ENCODE data around the gene FOXK1.

- no peak for TF ChIP-seq POLR2A (IDR thresholded peaks at IDR 0.05)
- TF ChIP-seq, protein P1, sequence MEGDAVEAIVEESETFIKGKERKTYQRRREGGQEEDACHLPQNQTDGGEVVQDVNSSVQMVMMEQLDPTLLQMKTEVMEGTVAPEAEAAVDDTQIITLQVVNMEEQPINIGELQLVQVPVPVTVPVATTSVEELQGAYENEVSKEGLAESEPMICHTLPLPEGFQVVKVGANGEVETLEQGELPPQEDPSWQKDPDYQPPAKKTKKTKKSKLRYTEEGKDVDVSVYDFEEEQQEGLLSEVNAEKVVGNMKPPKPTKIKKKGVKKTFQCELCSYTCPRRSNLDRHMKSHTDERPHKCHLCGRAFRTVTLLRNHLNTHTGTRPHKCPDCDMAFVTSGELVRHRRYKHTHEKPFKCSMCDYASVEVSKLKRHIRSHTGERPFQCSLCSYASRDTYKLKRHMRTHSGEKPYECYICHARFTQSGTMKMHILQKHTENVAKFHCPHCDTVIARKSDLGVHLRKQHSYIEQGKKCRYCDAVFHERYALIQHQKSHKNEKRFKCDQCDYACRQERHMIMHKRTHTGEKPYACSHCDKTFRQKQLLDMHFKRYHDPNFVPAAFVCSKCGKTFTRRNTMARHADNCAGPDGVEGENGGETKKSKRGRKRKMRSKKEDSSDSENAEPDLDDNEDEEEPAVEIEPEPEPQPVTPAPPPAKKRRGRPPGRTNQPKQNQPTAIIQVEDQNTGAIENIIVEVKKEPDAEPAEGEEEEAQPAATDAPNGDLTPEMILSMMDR (IDR thresholded peaks at IDR 0.05): no peak
These were observed 35.1 kb downstream of the FOXK1 start for GRCh38 chr7:4716946-4717795.

All from ovary (tissue), 3 donors.